GM18505 (cell line): Measurements from ENCODE around the gene ZER1.
"Not testable (repeated sequence)": the region's sequence is repeated elsewhere in the genome, so short reads cannot be mapped to it uniquely, and the experiment has no call there.

Source experiments
- ATAC-seq: cut with Tn5 transposase; IDR thresholded peaks from one replicate; pipeline ENCODE4 v1.9.1; 2021; ENCODE audit not compliant: unreplicated experiment
- POLR2A ChIP-seq: IDR thresholded peaks from 4 replicates; pipeline ENCODE4 v1.6.1; 2011; ENCODE audit warnings: borderline replicate concordance; ENCODE audit not compliant: insufficient read depth, insufficient read length; ENCODE audit errors: extremely low read depth

The ZER1 gene

GRCh38 chr9:128696923-128697707, 74.6 kb downstream of the ZER1 start:
- TF ChIP-seq POLR2A, result no peak

GRCh38 chr9:128694344-128694743, 77.4 kb downstream of the ZER1 start:
- no peak for ATAC-seq
- no peak for TF ChIP-seq POLR2A

More at GRCh38 chr9:128696923-128697707, 74.6 kb downstream of the ZER1 start:
- ATAC-seq, result no peak

- not testable (repeated sequence) for ATAC-seq
These were observed 78.0 kb downstream of the ZER1 start for GRCh38 chr9:128693738-128694137.

- TF ChIP-seq POLR2A, result no peak
These were observed 81.1 kb downstream of the ZER1 start for GRCh38 chr9:128690684-128691034.

GRCh38 chr9:128689820-128690683, 81.7 kb downstream of the ZER1 start:
- peak; percentile 10 for TF ChIP-seq POLR2A
- no peak for ATAC-seq

More at GRCh38 chr9:128690684-128691034, 81.1 kb downstream of the ZER1 start:
- ATAC-seq, result no peak

GRCh38 chr9:128689293-128689774, 82.4 kb downstream of the ZER1 start:
- ATAC-seq, result peak; percentile 27

GRCh38 chr9:128688501-128689292, 83.0 kb downstream of the ZER1 start, which contains the start of gene SET:
TSS of gene SET (plus strand) at chr9:128689222. CDS start at chr9:128689583, 361 bp downstream.
- ATAC-seq, result peak; percentile 73
- TF ChIP-seq POLR2A, result peak; percentile 79

More at GRCh38 chr9:128689293-128689774, 82.4 kb downstream of the ZER1 start:
- no peak for TF ChIP-seq POLR2A

GRCh38 chr9:128687453-128687852, 84.3 kb downstream of the ZER1 start:
- ATAC-seq, result no peak
- no peak for TF ChIP-seq POLR2A

- TF ChIP-seq POLR2A, result peak; percentile 31
- ATAC-seq, result no peak
These were observed 85.9 kb downstream of the ZER1 start for GRCh38 chr9:128685636-128686489.

- no peak for ATAC-seq
These were observed 87.2 kb downstream of the ZER1 start for GRCh38 chr9:128684325-128685199.

GRCh38 chr9:128684065-128684324, 87.7 kb downstream of the ZER1 start:
- ATAC-seq, result no peak
- TF ChIP-seq POLR2A, result no peak

More at GRCh38 chr9:128684325-128685199, 87.2 kb downstream of the ZER1 start:
- peak; percentile 95 for TF ChIP-seq POLR2A
